ENCODE measurements around the gene TGM2. TPM values are rescaled to one million over a fixed set of nuclear protein-coding genes. Genes with fewer than 3 reads are reported as not detected.

TGM2 gene
- total RNA-seq, 1 donor from 2014 or later: 17.7 TPM

- peaks cover 33% of the 10 kb centered on the region for H3K4me1 Mint-ChIP-seq (ENCODE audit: low read depth)
These were observed 8.0 kb downstream of the TGM2 start for GRCh38 chr20:38156888-38157634.

DNA sequence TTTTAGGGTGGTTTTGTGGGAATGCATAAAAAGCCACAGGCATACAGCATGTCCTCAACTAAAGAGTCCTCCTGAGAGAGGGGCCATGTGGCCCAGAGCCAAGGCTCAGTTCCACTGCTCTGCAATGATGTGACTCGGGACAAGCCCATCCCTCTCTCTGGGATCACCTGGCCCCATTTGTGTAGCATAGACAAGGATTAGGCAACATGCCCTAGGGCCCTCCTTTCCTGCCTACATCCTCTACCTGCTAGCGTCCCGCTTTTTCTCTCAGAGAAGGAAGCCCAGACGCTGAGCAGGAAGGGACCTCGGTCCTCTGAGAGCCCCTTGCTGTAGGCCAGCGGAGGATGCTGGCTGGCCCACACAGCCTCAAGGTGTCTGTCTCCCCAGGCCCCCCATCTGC, 8.8 kb downstream of the TGM2 start:
- H3K36me3 Mint-ChIP-seq (ENCODE audit: low read depth): no peaks in the 10 kb centered on the region
- no peak for DNase-seq (ENCODE audit: low spot score)
- H3K4me3 Mint-ChIP-seq (ENCODE audit: unreplicated experiment): no peak overlapping the region
- H3K27ac Mint-ChIP-seq (ENCODE audit: unreplicated experiment): no peak overlapping the region
- no peak for TF ChIP-seq CTCF (IDR thresholded peaks at IDR 0.05)
- no peaks in the 10 kb centered on the region for H3K27me3 Mint-ChIP-seq (ENCODE audit: low read depth)
- peaks cover 41% of the 10 kb centered on the region for H3K4me1 Mint-ChIP-seq (ENCODE audit: low read depth)
- H3K9me3 Mint-ChIP-seq (ENCODE audit: low read depth): no peaks in the 10 kb centered on the region

More at GRCh38 chr20:38156888-38157634, 8.0 kb downstream of the TGM2 start:
- Mint-ChIP-seq H3K4me3 (ENCODE audit: unreplicated experiment) (no peak overlapping the region), H3K9me3 (ENCODE audit: low read depth) (no peaks in the 10 kb centered on the region), H3K27ac (ENCODE audit: unreplicated experiment) (peak overlapping the region; percentile 12), H3K36me3 (ENCODE audit: low read depth) (no peaks in the 10 kb centered on the region), H3K27me3 (ENCODE audit: low read depth) (no peaks in the 10 kb centered on the region)
- no peak for TF ChIP-seq CTCF (IDR thresholded peaks at IDR 0.05)
- DNase-seq (ENCODE audit: low spot score): no peak

GRCh38 chr20:38155811-38156210, 9.3 kb downstream of the TGM2 start:
- TF ChIP-seq CTCF (IDR thresholded peaks at IDR 0.05): no peak
- no peak for DNase-seq (ENCODE audit: low spot score)
- H3K9me3 Mint-ChIP-seq (ENCODE audit: low read depth): no peaks in the 10 kb centered on the region
- no peaks in the 10 kb centered on the region for H3K27me3 Mint-ChIP-seq (ENCODE audit: low read depth)
- H3K36me3 Mint-ChIP-seq (ENCODE audit: low read depth): no peaks in the 10 kb centered on the region
- H3K4me3 Mint-ChIP-seq (ENCODE audit: unreplicated experiment): no peak overlapping the region
- H3K27ac Mint-ChIP-seq (ENCODE audit: unreplicated experiment): no peak overlapping the region
- peaks cover 41% of the 10 kb centered on the region for H3K4me1 Mint-ChIP-seq (ENCODE audit: low read depth)

- no peak for TF ChIP-seq CTCF (IDR thresholded peaks at IDR 0.05)
- no peaks in the 10 kb centered on the region for H3K27me3 Mint-ChIP-seq (ENCODE audit: low read depth)
- no peaks in the 10 kb centered on the region for H3K9me3 Mint-ChIP-seq (ENCODE audit: low read depth)
- H3K4me3 Mint-ChIP-seq (ENCODE audit: unreplicated experiment): no peak overlapping the region
- H3K4me1 Mint-ChIP-seq (ENCODE audit: low read depth): peaks cover 35% of the 10 kb centered on the region
- DNase-seq (ENCODE audit: low spot score): no peak
- peaks cover 8% of the 10 kb centered on the region for H3K36me3 Mint-ChIP-seq (ENCODE audit: low read depth)
- peak overlapping the region; percentile 63 for H3K27ac Mint-ChIP-seq (ENCODE audit: unreplicated experiment)
These were observed 11.7 kb downstream of the TGM2 start for GRCh38 chr20:38153401-38153800.

DNA sequence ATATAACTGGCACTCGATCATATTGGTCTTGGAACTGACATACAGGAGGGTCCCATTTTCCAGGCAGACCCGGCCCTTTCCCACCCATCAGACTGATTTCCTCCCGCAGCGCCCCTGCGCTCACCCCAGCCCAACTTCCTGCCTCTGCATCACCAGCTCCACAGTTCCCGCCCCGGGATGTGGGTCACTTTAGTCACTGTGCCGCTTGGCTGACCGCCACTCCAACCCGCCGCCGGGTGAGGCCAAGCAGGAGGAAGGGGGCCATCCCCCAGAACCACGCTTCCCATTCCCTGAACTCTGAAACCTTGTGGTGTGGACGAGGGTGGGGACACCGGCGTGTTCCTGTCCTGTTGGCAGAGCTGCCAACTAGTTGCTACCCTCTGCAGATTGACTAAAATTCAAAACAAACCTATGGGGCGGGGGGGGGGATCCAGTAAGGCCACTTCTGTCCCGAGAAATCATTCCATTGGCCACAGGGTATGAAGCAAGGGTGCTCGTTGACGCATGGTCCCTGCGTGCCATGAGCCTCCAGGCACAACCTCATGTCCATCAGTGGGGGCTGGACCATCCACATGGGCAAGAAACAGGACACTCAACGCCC, 12.3 kb downstream of the TGM2 start:
- H3K4me3 Mint-ChIP-seq (ENCODE audit: unreplicated experiment): no peak overlapping the region

More for the DNA sequence above, 12.3 kb downstream of the TGM2 start:
- peak overlapping the region; percentile 75 for H3K27ac Mint-ChIP-seq (ENCODE audit: unreplicated experiment)
- no peaks in the 10 kb centered on the region for H3K27me3 Mint-ChIP-seq (ENCODE audit: low read depth)
- no peaks in the 10 kb centered on the region for H3K9me3 Mint-ChIP-seq (ENCODE audit: low read depth)
- TF ChIP-seq CTCF (IDR thresholded peaks at IDR 0.05): no peak
- peaks cover 8% of the 10 kb centered on the region for H3K36me3 Mint-ChIP-seq (ENCODE audit: low read depth)
- no peak for DNase-seq (ENCODE audit: low spot score)
- peaks cover 30% of the 10 kb centered on the region for H3K4me1 Mint-ChIP-seq (ENCODE audit: low read depth)
